Raji (cell line): ENCODE results near the gene ABRAXAS1.
A peak's percentile ranks its signal among the peaks of the same experiment; 100 is the strongest.

Experiments
- POLR2A ChIP-seq: IDR thresholded peaks from 2 replicates; pipeline ENCODE4 v1.6.1; 2011; ENCODE audit warnings: low read depth, low read length, control low read depth; ENCODE audit not compliant: insufficient read depth

The ABRAXAS1 gene

DNA sequence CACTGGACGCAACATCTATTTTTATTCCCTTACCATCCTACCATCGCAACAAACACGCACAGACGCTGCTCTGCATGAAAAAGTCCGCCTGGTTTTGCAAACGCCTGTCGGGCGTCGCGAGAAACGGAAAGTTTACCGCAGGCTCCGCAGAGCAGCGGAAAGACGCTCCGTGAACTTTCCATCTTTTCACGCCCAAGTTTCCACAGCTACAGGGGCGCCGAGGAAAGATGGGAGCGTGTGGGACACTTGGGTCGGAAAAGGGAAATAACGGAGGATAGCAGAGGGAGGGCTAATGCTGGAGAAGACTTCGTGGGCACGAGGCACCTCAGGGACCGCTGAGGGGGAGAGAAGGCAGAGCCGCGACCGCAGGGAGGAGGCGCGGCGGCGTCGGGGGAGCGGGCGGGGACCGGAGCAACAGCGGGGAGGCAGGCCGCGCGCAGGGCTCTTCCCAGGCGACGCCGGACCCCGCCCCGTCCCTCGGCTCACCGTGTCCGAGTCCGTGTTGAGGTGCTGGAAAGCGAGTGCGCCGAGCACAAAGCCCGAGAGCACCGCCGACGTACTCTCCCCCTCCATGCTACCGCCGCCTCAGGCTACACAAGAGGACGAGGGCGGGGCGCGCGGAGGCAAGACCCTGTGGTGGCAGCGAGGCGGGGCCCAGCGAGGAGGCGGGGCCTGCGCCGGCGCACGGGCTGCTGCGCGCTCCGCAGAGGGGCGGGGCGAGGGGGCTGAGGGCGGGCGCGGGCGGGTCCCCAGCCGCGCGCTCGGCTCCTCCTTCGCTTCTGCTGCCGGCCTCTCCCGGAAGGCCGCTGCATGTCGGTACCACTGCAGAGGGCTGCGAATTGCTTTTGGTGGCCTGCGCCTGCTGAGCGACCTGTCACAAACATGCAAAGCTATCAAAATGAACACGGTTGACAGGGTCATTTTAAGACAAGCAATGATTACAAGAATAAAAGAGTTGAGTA lies at the start of gene ABRAXAS1:
TSS of gene ABRAXAS1 (minus strand) at position 601 of the 962 bp plus-strand sequence. CDS start at position 573, 28 bp downstream.
- TF ChIP-seq POLR2A = peak; percentile 92

DNA sequence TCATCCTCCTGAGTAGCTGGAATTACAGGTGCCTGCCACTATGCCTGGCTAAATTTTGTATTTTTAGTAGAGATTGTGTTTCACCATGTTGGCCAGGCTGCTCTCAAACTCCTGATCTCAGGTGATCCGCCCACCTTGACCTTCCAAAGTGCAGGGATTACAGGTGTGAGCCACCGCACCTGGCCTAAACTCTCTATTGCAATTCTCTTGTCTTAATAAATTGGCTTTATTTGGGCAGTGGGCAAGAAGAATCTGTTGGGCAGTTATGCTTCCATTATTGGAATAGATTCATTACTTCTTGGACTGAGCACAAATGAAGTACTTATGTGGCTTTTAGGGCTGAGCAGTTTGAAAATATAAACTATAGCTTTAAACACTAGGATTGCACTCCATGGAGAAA lies 42.8 kb upstream of the ABRAXAS1 start:
- TF ChIP-seq POLR2A = no peak

DNA sequence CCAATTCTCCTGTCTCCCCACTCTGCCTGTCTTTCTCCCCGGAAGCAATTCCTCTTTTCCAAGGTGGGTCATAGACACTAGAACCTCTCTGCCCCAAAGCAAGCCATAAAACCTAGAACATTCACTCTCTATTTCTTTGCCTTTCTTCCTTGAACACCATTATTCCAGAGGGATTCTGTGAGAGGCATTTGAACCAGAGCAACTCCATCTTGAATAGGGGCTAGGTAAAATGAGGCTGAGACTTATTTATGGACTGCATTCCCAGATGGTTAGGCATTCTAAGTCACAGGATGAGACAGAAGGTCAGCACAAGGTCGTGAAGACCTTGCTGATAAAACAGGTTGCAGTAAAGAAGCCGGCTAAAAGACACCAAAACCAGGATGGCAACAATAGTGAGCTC lies 37.3 kb upstream of the ABRAXAS1 start:
- no peak for TF ChIP-seq POLR2A

DNA sequence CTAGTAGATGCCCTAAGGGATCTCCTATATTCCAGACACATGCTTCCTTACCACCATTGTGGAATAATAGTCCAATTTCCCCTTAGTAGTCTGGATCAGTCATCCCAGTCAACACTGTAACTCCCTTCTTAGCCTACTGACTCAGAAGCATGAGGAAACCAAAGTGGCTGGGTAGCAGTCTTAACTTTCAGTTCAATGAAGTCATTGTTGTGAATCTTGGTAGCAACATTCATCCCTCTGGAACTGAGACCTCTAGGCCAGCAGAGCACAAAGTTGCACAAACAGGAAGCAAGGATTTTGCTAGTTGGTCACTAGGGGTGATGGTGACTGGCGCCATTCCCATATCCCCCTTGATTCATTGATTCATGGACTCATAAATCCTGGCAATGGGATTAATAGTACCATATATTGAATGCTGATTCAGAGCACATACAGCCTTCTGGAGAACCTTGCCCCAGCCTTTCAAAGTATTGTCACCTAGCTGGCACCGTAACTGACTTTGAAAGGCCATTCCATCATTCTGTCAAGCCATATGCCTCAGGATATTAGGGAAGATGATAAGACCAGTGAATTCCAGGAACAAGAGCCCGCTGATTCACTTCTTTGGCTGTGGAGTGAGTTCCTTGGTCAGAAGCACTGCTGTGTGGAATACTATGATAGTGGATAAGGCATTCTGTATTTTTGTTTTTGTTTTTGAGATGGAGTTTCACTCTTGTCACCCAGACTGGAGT lies 31.3 kb upstream of the ABRAXAS1 start:
- no peak for TF ChIP-seq POLR2A

DNA sequence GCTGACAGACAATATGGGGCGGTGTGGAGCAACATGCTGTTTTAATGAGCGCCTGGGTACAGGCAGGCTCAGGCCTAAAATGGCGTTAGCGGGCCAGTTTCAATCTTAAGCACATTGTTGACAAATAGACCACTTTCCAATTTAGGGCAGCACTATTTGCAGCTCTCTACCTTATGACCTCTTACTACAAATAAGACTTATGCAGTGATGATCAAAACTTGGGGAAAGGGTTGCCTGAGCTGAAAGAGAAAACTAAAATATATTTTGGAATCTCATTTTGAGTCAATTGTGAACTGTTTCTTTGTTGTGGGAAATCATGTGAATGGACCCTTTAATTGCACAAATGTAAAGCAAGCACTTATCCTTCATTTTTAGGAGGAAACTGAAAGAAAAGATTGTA lies 25.5 kb upstream of the ABRAXAS1 start:
- no peak for TF ChIP-seq POLR2A

DNA sequence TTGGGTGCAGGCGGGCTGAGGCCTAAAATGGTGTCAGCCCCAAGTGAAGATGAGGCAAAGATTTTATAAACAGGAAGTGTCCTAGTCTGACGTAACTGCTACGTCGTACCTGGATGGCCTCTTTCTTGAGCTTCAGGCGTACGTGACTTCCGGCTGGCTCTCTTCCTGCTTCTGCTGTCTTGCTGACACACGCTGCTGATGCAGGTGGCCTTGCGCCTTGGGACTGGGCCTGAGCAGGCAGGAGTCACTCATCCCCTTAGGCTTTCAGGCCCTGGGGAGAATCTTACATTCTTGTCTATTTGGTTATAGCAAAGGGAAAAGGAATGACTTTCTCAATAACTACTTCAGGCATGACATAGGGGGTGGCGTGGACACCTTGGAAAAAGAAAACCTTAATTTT lies 20.1 kb upstream of the ABRAXAS1 start:
- TF ChIP-seq POLR2A = no peak

DNA sequence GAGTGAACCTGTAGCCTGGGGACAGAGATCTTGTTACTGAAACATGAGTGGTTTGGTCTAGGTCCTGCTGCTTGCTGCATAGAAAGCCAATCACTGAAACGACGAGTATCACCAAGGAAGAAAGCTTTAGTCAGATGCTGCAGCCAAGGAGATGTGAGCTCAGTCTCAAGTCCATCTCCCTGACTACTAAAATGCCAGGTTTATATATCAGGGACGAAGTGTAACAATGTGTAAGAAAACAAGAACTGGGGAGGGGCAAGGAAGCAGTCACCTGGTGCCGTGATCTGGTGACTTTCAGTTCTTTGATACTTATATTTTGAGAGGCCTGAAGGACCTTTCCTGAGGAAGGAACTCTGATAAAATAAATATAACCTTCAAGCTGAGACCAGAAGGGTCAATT lies 19.6 kb upstream of the ABRAXAS1 start:
- TF ChIP-seq POLR2A = no peak

DNA sequence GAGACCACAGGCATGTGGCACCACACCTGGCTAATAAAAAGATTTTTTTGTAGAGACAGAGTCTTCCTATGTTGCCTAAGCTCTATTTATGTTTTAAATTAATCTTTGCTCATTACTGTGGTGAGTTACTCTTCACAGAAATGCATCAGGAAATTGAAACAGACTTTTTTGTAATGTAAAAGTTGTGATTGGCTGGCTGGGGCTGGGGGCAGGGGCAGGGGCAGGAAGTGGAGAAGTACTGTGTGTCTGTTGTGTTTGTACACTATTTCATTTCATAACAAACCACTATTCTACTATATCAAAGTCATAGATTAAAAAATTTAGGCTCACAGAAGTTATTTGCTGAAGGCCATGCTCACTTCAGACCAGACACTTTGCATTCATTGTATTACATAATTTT lies 19.1 kb upstream of the ABRAXAS1 start:
- TF ChIP-seq POLR2A = no peak

DNA sequence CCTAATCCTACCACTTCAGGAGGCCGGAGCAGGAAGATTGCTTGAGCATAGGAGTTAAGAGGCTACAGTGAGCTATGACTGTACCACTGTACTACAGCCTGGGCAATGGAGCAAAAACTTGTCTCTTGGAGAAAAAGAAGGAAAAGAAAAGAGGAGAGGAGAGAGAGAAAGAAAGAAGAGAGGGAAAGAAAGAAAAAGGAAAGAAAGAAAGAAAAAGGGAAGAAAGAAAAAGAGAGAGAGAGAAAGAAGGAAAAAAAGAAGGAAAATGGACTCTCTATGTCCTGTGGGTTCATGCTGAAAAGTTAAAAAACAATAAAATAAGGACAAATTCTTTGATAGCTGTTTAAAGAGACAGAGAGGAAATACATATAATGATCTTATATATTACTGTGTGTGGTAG lies 13.3 kb upstream of the ABRAXAS1 start:
- no peak for TF ChIP-seq POLR2A

DNA sequence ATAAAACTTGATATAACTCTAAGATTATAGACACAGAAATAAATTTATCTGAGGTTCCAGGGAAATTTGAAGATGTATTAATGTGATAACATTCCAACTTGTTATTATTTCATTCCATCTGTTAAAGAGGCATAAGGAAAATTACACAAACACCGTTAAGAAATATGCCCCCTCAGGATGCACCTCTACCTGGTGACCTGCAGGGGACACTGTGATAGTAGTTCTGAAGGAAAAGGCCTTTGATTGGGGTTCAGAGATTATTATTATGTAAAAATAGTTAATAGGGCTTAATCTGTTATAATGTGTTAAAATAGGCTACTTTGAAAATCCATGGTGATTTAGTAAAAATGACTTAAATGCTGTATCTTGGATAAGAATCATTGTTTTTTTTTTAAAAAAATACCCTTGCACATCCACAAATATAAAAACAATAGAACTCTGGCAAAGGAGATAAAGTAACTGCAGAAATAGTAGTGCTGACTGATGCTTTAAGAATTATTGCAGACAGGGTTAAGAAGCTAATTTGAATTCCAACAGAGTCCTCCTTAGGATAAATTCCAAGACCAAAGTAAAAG lies 6.1 kb upstream of the ABRAXAS1 start:
- TF ChIP-seq POLR2A = no peak

DNA sequence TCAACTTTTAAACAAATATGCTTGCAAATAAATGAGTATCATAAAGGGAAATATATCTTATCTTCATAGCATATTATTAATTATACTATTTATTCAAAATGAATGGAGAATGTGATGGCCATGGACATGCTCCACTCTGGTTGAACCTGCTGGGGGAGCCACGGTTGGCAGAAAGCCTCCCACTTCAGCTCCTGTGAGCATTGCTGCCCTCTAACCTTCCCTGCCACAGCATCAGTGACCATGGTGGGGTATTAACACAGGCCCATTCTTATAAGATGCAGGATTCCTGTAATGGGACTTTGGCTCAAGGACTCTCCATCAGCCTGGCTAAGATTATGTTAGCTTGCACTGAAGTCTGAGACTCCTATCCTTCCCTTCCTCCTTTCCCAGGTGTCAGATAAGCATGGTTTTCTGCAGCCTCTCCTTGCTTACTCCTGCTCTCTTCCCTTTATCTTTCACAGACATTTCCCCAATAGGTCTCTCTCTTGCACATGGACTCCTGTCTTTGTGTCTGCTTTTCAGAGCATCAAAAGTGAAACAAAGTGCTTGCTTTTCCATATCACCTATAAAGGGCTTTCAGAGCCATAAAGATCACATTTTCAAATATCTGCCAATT lies 4.9 kb upstream of the ABRAXAS1 start:
- no peak for TF ChIP-seq POLR2A

DNA sequence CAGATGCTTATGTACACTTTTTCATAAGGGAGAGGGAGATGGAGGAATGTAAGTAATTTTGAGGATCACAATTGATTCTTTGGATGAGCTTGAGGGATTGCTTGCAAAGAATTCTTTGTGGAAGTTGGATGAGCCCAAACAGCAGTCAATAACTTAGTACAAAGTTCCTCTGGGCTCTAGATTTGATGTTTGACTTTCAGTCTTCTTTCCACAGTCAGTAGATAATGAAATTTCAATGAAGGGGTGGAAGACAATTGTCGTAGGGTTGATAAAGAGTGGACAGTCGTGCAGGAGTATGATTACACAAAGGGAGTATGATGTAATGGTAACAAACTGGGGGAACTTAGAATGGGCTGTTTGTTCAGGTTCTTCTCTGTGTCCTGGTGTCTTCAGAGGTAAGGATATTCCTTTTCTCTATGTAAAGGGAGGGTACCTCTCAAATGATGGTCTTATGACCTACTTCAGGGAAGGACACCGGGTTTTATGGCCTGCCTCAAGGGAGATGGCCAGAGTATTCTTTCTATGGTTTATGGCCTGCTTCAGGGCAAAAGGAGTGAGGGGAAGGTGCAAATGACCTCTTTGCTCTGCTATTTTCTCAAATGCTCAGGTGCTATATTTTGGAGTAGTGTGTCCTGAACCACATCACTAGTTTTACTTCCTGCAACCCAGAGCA lies 1.7 kb upstream of the ABRAXAS1 start:
- no peak for TF ChIP-seq POLR2A

DNA sequence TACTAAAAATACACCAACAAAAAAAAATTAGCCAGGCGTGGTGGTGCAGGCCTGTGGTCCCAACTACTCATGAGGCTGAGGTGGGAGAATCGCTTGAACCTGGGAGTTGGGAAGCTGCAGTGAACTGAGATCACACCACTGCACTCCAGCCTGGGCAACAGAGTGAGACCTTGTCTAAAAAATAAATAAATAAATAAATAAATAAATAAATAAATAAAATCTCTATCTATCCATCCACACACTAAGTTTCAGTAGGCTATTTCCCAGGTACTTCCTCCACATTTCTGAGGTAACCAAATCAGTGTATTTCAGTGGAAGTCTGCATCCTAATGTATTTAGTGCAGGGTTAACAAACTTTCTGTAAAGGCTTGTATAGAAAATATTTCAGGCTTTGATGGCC lies 10.9 kb downstream of the ABRAXAS1 start:
- no peak for TF ChIP-seq POLR2A

DNA sequence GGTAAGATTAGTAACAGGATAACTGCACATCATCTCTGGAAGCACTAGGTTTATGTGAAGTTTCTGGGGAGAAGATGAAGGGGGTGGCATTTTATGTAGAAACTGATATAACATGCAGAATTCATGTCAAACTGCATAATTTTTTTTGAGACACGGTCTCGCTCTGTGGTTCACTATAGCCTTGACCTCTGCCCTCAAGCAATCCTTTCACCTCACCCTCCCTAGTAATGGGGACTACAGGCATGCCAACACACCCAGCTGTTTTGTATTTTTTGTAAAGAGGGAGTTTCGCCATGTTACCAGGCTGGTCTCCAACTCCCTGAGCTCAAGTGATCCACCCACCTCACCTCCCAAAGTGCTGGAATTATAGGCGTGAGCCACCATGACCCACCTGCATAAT lies 11.5 kb downstream of the ABRAXAS1 start:
- no peak for TF ChIP-seq POLR2A

DNA sequence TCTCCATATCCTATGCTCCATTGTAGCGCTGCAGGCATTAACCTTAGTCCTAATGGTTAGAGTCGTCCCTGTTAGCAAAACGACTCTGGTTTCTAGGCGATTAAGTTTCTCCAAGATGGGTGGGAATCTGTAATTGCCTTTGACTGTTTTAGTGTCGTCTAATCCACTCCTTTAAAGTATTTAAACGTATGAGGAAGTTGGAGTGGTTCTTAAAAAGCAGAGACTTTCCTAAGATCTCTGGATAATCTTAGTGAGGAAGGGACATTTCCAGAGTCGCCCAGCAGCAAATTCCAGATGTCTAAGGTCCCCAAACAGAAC lies 28.8 kb downstream of the ABRAXAS1 start:
- no peak for TF ChIP-seq POLR2A
